Measurements from ENCODE around the gene ABAT.

DNA sequence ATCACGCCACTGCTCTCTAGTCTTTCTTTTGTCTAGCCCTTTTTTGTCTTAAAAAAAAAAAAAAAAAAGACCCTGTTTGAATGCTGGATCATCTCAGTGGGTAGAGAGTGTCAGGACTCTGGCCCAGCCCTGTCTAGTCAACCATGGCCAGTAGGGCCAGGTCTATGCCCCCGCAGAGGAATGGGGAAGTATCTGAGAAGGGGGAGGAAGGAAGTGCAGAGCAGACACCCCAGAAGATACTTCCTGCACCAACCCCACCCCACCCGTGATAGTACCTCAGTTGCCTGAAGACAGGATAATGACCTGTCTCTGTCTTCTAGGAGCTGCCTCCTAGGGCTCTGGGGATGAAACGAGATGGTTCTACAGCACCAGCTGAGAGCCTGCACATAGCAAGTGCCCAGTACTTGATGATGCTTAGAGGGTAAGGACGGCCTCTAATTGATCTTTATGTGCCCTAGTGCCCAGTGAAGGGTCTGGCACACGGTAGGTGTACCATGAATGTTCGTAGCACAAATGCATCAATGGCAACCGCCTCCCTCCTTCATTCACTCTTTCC, 55.4 kb downstream of the ABAT start:
- TF ChIP-seq, protein P1, sequence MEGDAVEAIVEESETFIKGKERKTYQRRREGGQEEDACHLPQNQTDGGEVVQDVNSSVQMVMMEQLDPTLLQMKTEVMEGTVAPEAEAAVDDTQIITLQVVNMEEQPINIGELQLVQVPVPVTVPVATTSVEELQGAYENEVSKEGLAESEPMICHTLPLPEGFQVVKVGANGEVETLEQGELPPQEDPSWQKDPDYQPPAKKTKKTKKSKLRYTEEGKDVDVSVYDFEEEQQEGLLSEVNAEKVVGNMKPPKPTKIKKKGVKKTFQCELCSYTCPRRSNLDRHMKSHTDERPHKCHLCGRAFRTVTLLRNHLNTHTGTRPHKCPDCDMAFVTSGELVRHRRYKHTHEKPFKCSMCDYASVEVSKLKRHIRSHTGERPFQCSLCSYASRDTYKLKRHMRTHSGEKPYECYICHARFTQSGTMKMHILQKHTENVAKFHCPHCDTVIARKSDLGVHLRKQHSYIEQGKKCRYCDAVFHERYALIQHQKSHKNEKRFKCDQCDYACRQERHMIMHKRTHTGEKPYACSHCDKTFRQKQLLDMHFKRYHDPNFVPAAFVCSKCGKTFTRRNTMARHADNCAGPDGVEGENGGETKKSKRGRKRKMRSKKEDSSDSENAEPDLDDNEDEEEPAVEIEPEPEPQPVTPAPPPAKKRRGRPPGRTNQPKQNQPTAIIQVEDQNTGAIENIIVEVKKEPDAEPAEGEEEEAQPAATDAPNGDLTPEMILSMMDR (IDR thresholded peaks at IDR 0.05; ENCODE audit: insufficient read depth, low read length, poor library complexity, severe bottlenecking), result no peak
- TF ChIP-seq EZH2phosphoT487 (conservative IDR thresholded peaks at IDR 0.05; ENCODE audit: low read length), result no peak

All from SU-DHL-6 (cell line).